Panc1 (cell line): ENCODE results near the gene ATXN1. TPM values are rescaled to one million over a fixed set of nuclear protein-coding genes. Genes with fewer than 3 reads are reported as not detected.

Source experiments
- ATAC-seq: fragments of 200-7000 bp; cut with Tn5 transposase; 2 replicates; pipeline ENCODE4 v1.9.1; 2020; ENCODE audit warnings: mild to moderate bottlenecking, moderate library complexity
- BruUV-seq: library from RNA; stranded (reverse); fragments of 400-500 nt; replicated peaks from 2 replicates; lab custom pipeline; 2021; lab: Mats Ljungman, UMichigan
- CTCF ChIA-PET: fragments of 300-600 bp; sonication (Branson Sonifier 250); formaldehyde crosslinking; loops from one replicate; lab custom pipeline; 2022; ENCODE audit warnings: antibody characterized with exemption; lab: Charles Lee
- POLR2A ChIA-PET: fragments of 300-600 bp; sonication (Branson Sonifier 250); formaldehyde crosslinking; loops from one replicate; lab custom pipeline; 2022; ENCODE audit warnings: antibody characterized with exemption; lab: Charles Lee
- DNase-seq: peaks from one replicate; pipeline ENCODE4 v3.0.0-alpha.2; 2010; ENCODE audit warnings: low read depth, low spot score
- H3K27ac ChIP-seq: 2 replicates; pipeline ENCODE4 v1.5.1; 2011; ENCODE audit warnings: mild to moderate bottlenecking, low read length, inconsistent platforms
- H3K27me3 ChIP-seq: fragments of 200-500 bp; sonication (Bioruptor generic); 2 replicates; pipeline ENCODE4 v1.6.0; 2014; ENCODE audit warnings: low read length, inconsistent platforms; ENCODE audit not compliant: control insufficient read depth, insufficient read depth
- H3K36me3 ChIP-seq: fragments of 200-500 bp; sonication (Bioruptor generic); 2 replicates; pipeline ENCODE4 v1.5.1; 2014; ENCODE audit warnings: inconsistent platforms, mild to moderate bottlenecking, low read length, moderate library complexity; ENCODE audit not compliant: control insufficient read depth, insufficient read depth
- H3K4me1 ChIP-seq: 2 replicates; pipeline ENCODE4 v1.5.1; 2011; ENCODE audit warnings: inconsistent platforms, mild to moderate bottlenecking, low read length, moderate library complexity; ENCODE audit not compliant: control insufficient read depth, insufficient read depth
- H3K4me3 ChIP-seq, 2 experiments: 2 replicates each; pipeline ENCODE4 v1.5.1; 2011 to 2012; ENCODE audit warnings: low read depth in 2 of 2, low read length in 2 of 2, mild to moderate bottlenecking in 2 of 2, inconsistent platforms in 1 of 2, moderate library complexity in 1 of 2
- H3K9me3 ChIP-seq: fragments of 200-500 bp; sonication (Bioruptor generic); 2 replicates; pipeline ENCODE4 v1.5.1; 2014; ENCODE audit warnings: low read depth, mild to moderate bottlenecking, inconsistent platforms, low read length, moderate library complexity; ENCODE audit not compliant: control insufficient read depth, insufficient read depth
- CTCF ChIP-seq: fragments of 450-650 bp; IDR thresholded peaks from 2 replicates; pipeline ENCODE4 v1.5.1; 2017; ENCODE audit warnings: mild to moderate bottlenecking
- POLR2AphosphoS5 ChIP-seq: IDR thresholded peaks from 2 replicates; pipeline ENCODE4 v1.6.1; 2012; ENCODE audit warnings: mild to moderate bottlenecking, low read depth, low read length, moderate library complexity
- REST ChIP-seq, 2 experiments: IDR thresholded peaks; 2 replicates each; pipeline ENCODE4 v1.6.1; 2011 to 2012; ENCODE audit warnings: low read depth in 2 of 2, control low read depth in 1 of 2, low read length in 1 of 2, mild to moderate bottlenecking in 1 of 2, moderate library complexity in 1 of 2; ENCODE audit not compliant: insufficient read depth in 1 of 2
- SIN3A ChIP-seq: IDR thresholded peaks from 2 replicates; pipeline ENCODE4 v1.6.1; 2012; ENCODE audit warnings: low read depth, mild to moderate bottlenecking, low read length, moderate library complexity, borderline replicate concordance; ENCODE audit not compliant: insufficient read depth
- TCF7L2 ChIP-seq: IDR thresholded peaks from 2 replicates; pipeline ENCODE4 v1.6.1; 2011; ENCODE audit warnings: mild to moderate bottlenecking, low read depth, low read length, inconsistent platforms
- in situ Hi-C: cut with HindIII; loops from 2 replicates; pipeline ENCODE4 v1.10.0; 2016; ENCODE audit warnings: low sequenced_read_pairs, low pct_unique_long_range_greater_than_20kb
- intact Hi-C: fragments of 100-400 bp; cut with micrococcal nuclease; formaldehyde crosslinking; loops from one replicate; pipeline ENCODE4 v1.10.0; 2022; ENCODE audit not compliant: unreplicated experiment
- total RNA-seq: library from RNA; stranded (reverse); gene quantifications from one replicate; pipeline ENCODE4 v1.2.1, GENCODE V29; 2021; ENCODE audit not compliant: unreplicated experiment

ATXN1 gene
- total RNA-seq, 1 experiment from 2014 or later: 67.1 TPM

GRCh38 chr6:16691324-16691723, 69.9 kb downstream of the ATXN1 start:
- Histone ChIP-seq H3K27ac (peak overlapping the region; percentile 71), H3K36me3 (no peaks in the 10 kb centered on the region), H3K4me1 (peaks cover 50% of the 10 kb centered on the region), H3K27me3 (no peaks in the 10 kb centered on the region), H3K9me3 (no peaks in the 10 kb centered on the region), H3K4me3 (no peak overlapping the region)
- ChIA-PET POLR2A (no interaction called here), CTCF (no interaction called here)
- DNase-seq (no peak), ATAC-seq (no peak)
- intact Hi-C loops (no loop called here), in situ Hi-C loops (no loop called here)
- no TSS peak for BruUV-seq
- TF ChIP-seq CTCF: no peak
- no peak for TF ChIP-seq TCF7L2
- TF ChIP-seq POLR2AphosphoS5: no peak
- TF ChIP-seq REST (IDR thresholded peaks at IDR 0.05; ENCODE audit: insufficient read depth in 1 of 2, low read depth in 2 of 2, low read length in 1 of 2): no peak
- no peak for TF ChIP-seq SIN3A

- intact Hi-C loops (no loop called here), in situ Hi-C loops (no loop called here)
- Histone ChIP-seq H3K4me3 (no peak overlapping the region), H3K36me3 (no peaks in the 10 kb centered on the region), H3K27ac (peak overlapping the region; percentile 71), H3K4me1 (peaks cover 46% of the 10 kb centered on the region), H3K9me3 (no peaks in the 10 kb centered on the region), H3K27me3 (no peaks in the 10 kb centered on the region)
- ATAC-seq: no peak
- TF ChIP-seq REST (IDR thresholded peaks at IDR 0.05; ENCODE audit: insufficient read depth in 1 of 2, low read depth in 2 of 2, low read length in 1 of 2) (no peak), SIN3A (no peak), POLR2AphosphoS5 (no peak), CTCF (no peak), TCF7L2 (no peak)
- ChIA-PET POLR2A (interaction anchor here (2.0 kb wide), 1 partner anchor 9 kb away, joined by 5 read pairs; no protein-coding TSS in a partner anchor), CTCF (no interaction called here)
- no TSS peak for BruUV-seq
- no peak for DNase-seq
Observed at GRCh38 chr6:16690608-16691142, 70.6 kb downstream of the ATXN1 start.
